Hematopoietic multipotent progenitor cell treated with erythropoietin and hydrocortisone succinate and interleukin-3 and kit ligand, for 8 days (in vitro differentiated cells): ENCODE data around the gene NCR2.

Source experiments
- DNase-seq: peaks from one replicate; pipeline ENCODE4 v3.0.0-alpha.2; 2015

The NCR2 gene

DNA sequence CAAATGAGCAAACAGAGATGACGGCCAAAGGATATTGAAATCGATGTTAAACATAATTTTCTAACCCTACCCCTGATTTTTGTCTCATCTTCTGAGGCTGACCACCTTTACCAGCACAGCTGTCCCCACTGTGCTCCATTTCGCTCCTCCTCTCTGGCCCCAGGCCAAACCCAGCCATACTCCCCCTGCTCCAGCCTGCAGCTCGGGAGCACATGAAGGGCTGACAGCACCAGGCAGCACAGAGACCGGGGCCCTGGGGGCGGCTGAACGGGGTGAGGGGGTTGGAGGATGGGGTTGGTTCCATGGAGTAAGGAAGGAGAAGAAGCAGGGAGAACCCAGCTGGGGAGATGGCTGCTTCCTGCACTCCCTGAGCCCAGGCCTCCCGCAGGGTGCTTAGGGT, 3.2 kb upstream of the NCR2 start:
- DNase-seq: no peak

DNA sequence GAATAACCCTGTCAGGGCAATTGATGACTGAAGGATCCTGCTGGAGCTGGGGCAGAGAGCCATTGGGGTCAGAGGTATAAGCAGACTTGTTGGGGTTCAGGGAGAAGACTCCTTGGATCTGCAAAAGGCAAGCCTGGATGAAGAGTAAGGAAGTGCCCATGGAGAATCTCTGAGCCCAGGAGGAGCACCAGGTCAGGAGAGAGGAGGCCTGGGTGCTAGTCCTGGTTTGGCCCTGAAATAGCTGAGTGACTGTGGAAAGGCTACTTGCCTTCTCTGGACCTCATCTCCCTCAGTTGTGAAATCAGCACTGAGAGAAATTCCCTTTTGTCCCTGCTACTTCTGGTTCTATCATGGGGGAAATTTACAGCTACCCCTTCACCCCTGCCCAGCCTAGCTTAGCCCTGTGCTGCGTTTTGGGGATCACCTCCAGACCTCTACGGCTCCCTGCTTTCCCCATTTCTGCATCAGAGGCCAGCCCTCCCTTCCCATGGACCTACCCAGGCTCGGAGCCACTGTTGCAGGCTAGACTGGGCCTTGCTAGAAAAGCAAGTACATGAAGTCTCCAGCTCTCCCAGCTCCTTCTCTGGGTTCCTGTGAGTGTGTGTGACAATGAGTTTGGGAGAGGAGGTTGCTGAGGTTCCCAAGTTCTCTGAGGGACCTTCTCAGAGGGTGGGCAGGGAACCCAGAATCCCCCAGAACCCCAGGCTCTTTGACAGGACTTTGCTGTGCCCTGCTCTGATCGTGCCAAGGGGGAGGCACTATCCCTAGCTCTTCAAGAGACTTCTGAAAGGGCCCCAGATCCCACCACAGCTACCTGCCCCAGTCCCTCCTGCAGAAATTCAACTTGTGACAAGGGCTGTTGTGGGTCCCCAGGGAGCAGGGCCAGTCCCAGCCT, 2.3 kb upstream of the NCR2 start:
- DNase-seq: no peak

DNA sequence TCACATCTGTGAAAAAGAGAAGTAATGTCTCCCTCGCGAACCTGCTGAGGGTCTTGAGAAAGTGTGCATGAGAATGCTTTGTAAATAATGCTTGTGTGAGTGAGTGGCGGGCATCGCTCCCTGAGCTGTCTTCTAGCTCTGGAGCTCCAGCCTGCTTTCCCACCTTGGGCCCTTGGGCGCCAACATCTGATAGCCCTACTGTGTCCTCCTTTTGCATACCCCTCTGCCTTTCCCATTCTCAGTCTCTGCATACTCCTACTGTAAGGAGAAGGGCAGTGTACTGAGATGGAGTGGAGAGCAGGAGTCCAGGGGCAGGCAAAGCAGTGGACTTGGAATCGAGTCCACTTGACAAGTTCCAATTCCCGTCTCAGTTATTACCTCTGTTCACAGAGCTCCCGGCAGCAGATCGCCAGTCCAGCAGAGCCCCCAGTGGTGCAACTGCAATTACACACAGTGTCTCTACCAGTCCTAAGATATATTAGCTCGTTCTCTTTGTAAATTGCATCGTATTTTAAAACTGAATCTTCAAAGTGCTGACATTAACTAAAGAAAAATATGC, 847 bp upstream of the NCR2 start:
- no peak for DNase-seq

DNA sequence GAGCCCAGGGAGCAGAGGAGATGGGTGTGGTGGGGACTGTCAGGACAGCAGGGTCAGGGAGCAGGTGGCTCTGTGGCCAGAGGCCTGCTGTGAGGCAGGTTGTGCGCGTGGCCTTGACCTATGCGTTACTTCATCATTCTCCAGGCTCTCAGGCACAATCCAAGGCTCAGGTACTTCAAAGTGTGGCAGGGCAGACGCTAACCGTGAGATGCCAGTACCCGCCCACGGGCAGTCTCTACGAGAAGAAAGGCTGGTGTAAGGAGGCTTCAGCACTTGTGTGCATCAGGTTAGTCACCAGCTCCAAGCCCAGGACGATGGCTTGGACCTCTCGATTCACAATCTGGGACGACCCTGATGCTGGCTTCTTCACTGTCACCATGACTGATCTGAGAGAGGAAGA, 535 bp downstream of the NCR2 start:
- DNase-seq: no peak

DNA sequence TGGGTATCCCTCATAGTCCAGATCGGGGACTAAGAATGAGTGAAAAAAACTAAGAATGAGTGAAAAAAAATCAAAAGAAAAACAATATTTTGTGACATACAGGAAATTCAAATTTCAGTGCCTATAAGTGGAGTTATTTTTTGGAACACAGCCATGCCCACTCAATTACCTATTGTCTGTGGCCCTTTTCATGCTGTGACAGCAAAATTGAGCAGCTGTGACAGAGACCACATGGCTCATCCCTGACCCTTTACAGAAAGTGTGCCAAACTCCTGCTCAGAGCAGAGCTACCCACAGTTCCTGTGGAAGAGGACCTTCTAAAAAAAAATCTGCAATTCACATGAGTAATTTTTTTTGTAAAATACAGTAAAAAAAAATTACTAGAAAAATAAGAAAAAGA, 1.4 kb downstream of the NCR2 start:
- no peak for DNase-seq

DNA sequence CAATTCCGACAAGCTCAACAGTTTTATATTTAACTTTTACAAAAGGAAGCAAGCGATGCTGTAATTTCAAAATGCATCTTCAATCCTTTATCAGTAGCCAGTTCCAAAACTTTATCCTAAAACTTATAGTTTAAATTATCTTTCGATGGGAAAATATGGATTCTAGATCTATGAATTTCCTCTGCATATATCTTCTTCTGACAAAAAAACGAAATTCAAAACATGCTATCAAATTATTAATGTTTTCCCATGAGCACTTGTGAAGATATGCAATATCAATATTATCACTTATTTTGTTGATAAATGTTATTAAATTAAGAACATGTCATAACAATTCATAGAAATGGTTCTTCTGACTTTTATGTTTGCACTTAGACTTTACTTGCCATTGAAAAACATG, 2.3 kb downstream of the NCR2 start:
- DNase-seq: no peak

DNA sequence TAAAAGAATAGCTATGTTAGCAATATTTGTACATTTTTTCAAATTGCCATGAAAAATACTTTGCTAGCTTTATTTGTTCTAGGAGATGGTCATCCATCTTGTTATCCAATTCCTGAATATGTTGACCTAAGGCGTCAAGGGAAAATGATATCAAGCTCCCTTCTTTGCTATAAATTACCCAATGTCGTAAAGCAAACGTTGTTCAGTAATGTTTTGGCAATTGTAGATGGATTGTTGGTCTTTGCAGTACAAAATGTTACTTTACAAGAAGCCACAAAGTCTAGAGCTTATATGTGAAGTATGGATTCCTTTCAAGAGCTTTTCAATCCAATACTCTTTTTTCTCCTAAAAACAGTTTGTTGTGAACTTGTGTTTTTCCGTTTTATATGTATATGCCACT, 3.3 kb downstream of the NCR2 start:
- DNase-seq: no peak

DNA sequence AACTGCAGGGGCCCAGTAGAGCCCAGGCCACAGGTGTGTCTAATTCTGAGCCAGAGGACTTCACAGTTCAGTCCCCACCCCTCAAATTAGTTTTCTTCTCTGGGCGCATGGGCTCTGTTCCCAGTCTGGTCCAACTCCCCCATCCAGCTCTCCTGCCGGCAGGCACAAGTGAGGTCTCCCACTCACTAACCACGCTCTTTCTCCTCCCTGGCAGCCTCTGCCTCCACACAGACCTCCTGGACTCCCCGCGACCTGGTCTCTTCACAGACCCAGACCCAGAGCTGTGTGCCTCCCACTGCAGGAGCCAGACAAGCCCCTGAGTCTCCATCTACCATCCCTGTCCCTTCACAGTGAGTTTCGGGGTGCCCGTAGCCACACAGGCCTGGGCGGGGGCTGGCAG, 6.2 kb downstream of the NCR2 start:
- DNase-seq: no peak

DNA sequence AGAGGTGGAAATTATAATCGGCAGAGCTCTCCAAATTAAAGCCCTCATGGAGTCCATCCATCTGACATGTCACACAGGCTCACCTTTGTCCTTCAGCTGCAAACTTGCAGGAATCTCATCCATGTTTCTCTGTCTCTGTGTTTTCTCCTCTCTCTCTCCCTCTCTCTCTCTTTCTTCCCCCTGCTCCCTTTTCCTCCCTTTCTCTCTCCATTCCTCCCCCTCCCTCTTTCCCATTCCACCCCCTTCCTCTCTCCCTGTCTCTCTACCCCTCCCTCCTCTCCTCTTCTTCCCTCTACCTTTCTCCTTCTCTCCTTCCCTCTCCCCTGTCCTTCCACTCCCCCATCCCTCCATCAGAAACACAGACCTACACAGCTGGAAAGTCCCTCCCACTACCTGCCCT, 6.8 kb downstream of the NCR2 start:
- DNase-seq: no peak

DNA sequence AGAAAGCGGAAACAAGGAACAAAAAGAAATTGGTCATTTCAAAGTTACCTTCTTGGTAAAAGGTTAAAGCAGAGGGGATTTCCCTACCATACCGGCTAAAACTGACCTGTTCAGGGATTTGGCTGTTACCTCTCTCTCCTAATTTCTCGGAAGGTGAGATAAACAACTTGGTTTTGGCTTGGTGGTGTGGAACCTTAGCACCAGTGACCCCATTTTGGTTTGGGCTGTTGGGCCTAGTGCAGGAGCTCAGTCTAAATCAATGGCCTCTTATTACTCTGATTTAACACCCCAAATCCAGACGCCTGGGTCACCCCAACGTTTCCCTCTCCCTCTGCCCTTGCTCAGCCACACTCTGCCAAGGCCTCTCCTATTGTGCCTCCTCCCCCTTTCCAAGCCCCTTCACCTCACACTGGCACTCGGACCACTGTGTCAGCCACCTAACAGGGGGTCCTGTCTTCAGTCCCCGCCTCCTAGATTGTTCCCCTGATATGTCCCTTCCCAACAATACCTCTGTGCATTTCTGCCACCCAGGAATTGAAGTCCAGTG, 8.3 kb downstream of the NCR2 start:
- no peak for DNase-seq

DNA sequence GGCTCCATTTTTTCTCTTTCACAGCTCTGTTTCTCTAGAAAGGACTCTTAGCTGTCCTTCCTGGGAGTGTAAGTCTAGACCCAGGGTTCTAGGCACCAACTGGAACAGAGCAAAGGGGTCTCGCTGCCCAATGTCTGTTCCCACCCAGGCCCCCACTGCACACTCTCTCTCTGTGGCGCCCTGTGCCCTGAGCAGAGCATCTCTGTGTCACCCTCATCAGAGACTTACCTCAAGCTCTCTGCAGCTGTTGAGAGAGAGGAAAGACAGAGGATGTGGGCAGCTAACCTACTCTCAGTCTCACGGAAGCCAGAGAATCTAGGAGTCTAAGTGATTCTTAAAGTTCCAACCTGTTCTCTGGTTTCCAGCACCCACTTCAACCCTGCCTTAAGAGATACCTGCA, 9.5 kb downstream of the NCR2 start:
- no peak for DNase-seq

DNA sequence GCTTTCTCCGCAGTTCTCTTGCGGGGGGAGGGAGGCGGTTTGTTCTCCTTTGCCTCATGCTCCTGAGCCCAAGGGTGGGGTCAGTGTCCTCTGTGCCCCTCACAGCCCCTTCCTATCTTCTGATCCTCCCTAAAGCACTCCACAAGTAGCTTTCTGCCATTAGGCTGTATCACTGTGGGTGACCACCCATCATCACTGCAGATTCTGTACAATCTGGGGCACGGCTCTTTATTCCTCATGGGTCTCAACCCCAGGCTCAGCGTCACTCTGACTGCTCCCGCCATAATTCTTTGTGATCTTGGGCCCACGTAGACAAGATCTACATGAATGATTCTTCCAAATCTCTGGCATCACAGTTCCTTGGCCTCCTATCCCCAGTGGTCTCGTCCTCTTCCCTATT, 10.5 kb downstream of the NCR2 start:
- DNase-seq: no peak

DNA sequence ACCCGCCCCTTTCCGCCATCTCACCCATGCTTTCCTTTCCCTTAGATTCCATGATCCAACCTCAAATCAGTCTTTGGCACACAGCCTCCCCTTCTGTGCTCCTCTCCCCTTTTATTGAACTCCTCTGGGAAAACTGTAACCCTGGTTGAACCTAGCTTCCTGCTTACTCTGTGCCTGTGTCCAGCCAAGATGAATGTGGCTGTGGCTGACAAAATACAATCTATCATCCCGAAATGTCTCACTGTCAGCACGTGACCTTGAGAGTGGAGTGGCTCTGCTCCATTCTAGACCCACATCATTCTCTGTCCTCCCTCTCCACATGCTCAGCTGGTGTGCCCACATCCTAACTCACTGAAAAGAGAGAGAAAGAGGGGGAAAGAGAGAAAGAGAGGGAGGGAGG, 11.0 kb downstream of the NCR2 start:
- DNase-seq: no peak

DNA sequence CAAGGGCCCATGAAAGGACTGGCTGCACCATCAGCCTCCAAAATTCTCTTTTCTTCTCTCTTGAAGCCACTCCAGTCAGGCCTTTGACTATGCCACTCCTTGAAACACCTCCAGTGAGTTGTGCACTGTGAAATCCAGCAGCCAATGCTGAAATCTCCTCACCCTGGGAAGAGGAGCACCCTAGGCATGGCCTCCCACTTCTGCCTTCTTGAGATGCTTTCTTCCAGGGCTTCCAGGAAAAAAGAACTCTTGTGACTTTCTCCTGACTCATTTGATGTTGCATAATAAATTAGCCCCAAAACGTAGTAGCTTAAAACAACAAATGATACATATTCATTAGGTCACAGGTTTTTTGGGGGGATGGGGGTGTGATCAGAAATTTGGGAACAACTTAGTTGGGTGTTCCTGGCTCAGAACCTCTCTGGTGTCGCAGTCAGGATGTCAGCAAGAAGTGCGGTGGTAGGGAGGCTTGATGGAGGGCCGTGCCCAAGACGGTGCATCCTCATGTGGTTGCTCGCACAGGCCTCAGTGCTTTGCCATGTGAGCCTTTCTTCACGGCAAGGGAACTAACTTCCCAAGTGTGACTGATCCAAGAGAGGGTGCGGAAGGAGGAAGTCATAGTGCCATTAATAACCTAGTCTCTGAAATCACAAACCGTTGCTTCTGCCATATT, 12.1 kb downstream of the NCR2 start:
- DNase-seq: no peak

DNA sequence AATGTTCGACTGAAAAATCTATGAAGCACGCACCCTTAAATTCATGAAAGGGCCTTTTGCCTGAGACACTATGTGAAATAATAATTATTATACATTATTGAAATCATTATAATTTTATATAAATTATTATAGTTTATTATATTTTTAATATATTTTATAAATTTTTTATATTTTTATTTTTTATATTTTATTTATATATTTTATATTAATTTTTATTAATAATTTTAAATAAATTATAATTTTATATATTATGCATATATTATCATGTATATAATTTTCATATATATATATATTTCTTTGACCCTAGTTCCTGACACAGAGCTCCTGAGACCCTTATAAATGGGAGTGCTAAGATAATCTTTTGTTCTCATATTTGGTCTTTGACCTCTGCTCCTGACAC, 13.5 kb downstream of the NCR2 start:
- no peak for DNase-seq

DNA sequence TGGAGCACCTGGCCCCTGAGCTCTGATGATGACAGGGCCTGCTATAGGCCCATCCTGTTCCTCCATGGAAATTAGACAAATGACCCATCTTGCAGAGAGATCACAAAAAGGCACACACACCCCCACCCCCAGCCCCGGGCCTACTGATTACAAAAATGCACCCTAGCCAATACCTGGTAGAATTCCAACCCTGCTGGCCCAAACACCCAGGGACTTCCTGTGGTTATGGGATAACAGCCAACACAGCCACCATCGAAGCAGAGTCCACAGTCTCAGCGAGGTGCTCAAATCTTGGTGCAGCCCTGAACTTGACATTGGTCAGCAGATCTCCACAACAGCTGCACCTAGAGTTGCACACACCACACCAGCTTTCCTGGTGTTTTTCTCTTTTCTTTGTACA, 17.0 kb downstream of the NCR2 start:
- DNase-seq: no peak

DNA sequence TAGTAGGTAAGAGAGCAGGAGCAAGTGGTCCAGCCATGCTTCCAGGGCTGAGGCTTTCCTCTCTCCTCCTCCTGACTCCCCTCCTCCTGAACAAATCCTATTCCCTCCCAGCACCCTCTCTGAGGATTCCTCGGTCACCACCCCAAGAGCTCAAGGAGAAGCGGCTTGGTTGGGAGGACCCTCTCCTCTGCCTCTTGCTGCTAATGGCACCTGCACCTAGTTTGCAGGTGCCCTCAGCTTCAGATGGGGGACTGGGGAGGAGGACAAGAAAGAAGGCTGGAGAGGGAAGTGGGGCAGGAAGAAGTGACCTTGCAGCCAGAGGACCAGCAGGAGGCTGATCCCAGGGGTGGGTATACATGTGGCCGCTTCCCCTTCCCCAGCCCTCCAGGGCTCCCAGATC, 17.5 kb downstream of the NCR2 start:
- DNase-seq: no peak

DNA sequence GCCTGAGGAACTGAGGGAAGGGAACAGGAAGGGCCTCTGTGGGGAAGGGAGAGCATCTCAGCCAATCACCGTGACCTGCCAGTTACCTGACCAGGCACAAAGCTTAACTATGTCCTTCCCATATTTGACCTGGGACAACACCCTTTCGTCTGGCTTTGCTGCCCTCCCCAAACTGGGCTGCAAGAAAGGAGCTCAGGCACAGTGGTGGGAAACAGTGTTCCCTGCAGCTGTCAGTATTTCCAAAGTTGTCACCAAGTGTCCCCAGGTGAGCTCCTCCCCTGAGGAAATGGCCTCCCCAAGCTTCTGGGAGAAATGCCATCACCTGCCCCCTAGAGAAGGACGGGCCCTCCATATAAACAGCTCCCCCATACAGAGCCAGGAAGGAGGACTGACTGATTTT, 17.9 kb downstream of the NCR2 start:
- no peak for DNase-seq

DNA sequence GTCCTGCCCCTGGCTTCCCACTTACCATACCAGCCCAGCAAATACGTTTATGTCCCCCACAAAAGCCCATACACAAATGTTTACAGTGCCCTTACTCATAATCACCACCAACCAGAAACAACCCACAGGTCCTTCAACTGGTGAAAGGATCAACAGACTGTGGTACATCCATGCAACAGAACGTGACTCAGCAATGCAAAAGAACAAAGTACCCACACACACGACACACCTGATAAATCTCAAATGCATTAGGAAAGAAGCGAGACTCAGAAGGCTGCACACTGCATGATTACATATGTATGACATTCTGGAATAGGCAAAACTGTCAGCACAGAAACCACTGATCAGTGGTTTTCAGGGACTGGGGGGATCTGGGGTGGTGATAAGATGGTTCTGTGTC, 20.5 kb downstream of the NCR2 start:
- no peak for DNase-seq

DNA sequence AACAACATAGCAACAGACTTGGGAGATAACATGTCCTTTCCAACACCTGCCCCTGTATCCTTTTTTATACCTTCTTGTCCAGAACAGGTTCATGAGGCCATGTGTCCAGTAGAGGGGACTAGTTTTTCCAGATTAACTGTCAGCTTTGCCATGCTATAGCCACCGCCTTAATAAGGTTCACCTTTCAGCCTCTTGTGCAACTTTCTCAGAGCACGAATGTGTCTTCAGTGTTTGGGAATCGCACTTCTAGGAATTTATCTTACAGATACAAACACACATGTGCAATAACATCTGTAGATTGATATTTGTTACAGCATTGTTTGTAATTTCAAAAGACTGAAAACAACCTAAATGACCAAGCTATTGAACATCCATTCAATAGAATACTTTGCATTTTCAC, 21.4 kb downstream of the NCR2 start:
- DNase-seq: no peak

DNA sequence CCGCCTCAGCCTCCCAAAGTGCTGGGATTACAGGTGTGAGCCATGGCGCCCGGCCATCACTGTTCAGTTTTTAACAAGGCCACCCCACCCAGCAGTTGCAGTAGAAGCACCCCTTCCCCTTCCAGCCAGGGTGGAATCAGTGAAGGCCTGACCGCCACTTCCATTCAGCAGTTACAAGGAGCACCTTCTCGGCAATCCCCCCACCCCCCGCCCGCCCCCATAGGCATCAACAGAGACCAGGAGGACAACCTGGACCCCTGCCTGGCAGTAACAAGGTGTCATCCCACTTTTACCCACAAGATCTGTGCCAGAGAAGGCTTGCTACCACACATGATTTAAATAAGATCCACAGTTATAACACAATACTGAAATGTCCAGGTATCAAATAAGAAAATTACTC, 23.1 kb downstream of the NCR2 start:
- no peak for DNase-seq

DNA sequence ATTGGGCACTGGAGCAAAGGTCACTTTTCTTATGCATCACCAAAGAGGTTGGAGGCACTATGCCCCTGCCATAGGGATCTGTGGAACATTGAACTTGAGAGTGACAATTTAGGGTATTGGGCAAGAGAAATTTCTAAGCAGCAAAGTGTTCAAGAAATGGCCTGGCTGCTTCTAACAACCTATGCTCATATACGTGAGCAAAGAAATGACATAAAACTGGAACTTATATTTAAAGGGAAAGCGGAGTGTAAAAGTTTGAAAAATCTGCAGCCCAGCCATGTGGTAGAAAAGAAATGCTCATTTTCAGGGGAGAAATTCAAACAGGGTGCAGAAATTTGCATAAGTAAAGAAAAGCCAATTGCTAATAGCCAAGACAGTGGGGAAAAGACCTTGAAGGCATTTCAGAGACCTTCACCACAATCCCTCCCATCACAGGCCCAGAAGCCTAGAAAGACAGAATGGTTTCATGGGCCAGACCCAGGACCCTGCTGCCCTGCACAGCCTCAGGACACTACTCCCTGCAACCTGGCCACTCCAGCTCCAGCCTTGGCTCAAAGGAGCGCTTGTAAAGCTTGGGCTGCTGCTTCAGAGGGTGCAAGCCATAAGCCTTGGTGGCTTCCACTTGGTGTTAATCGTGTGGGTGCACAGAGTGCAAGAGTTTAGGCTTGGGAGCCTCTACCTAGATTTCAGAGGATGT, 24.4 kb downstream of the NCR2 start:
- DNase-seq: no peak

DNA sequence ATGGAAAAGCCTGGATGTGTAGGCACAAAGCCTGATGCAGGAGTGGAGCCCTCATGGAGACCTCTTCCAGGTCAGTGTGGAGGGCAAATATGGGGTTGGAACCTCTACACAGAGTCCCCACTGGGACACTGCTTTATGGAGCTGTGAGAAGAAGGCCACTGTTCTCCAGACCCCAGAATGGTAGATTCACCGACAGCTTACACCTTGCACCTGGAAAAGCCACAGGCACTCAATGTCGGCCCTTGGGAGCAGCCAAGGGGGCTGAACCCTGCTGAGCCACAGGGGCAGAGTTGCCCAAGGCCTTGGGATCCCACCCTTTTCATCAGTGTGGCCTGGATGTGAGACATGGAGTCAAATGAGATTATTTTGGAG, 24.9 kb downstream of the NCR2 start:
- DNase-seq: no peak

DNA sequence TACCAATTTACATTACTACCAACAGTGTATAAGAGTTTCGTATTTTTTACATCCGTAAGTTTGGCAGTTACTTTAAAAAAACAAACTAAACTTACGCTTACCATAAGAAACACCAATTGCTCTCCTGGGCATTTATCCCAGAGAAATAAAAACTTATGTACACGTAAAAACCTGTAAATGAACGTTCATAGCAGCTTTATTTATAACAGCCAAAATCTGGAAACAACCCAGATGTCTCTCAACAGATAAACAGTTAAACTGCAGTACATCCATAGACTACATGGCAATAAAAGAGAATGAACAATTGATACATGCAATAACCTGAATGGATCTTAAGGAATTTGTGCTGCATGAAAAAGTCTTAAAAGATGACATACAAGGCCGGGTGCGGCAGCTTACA, 30.7 kb downstream of the NCR2 start:
- no peak for DNase-seq
